Mesendoderm (in vitro differentiated cells): ENCODE results near the gene POLR1A.

ENCODE experiments used
- DNase-seq: peaks from one replicate; pipeline ENCODE4 v3.0.0; 2013
- H2AK5ac ChIP-seq: 2 replicates; pipeline ENCODE4 v1.6.1; 2013; ENCODE audit warnings: low read length, inconsistent platforms
- H2BK120ac ChIP-seq: 2 replicates; pipeline ENCODE4 v1.6.1; 2013; ENCODE audit warnings: low read depth, mild to moderate bottlenecking, low read length, moderate library complexity, mixed read lengths
- H2BK15ac ChIP-seq: replicated peaks from 2 replicates; pipeline ENCODE4 v1.6.1; 2013; ENCODE audit warnings: low read depth, mild to moderate bottlenecking, moderate library complexity
- H2BK5ac ChIP-seq: 2 replicates; pipeline ENCODE4 v1.6.1; 2013; ENCODE audit warnings: low read length, inconsistent platforms
- H3K18ac ChIP-seq: 2 replicates; pipeline ENCODE4 v1.6.1; 2013; ENCODE audit warnings: mild to moderate bottlenecking, low read length, mixed read lengths
- H3K23ac ChIP-seq: one replicate; pipeline ENCODE4 v1.6.1; 2013; ENCODE audit warnings: low read length
- H3K27ac ChIP-seq: 2 replicates; pipeline ENCODE4 v1.5.1; 2013; ENCODE audit warnings: low read depth, mild to moderate bottlenecking, inconsistent platforms, low read length, moderate library complexity
- H3K27me3 ChIP-seq: 2 replicates; pipeline ENCODE4 v1.6.1; 2013; ENCODE audit warnings: low read length, control low read depth, mild to moderate bottlenecking, inconsistent platforms; ENCODE audit not compliant: insufficient read depth, poor library complexity
- H3K36me3 ChIP-seq: 2 replicates; pipeline ENCODE4 v1.6.1; 2013; ENCODE audit warnings: low read length, inconsistent platforms; ENCODE audit not compliant: control insufficient read depth, insufficient read depth
- H3K4ac ChIP-seq: one replicate; pipeline ENCODE4 v1.6.1; 2013; ENCODE audit warnings: low read depth, mild to moderate bottlenecking, low read length, moderate library complexity
- H3K4me1 ChIP-seq: 2 replicates; pipeline ENCODE4 v1.6.1; 2013; ENCODE audit warnings: low read depth, low read length, inconsistent platforms; ENCODE audit not compliant: control insufficient read depth
- H3K4me2 ChIP-seq: 2 replicates; pipeline ENCODE4 v1.6.1; 2013; ENCODE audit warnings: low read length
- H3K4me3 ChIP-seq: 2 replicates; pipeline ENCODE4 v1.5.1; 2013; ENCODE audit warnings: mild to moderate bottlenecking, low read length
- H3K56ac ChIP-seq: one replicate; pipeline ENCODE4 v1.6.1; 2013; ENCODE audit warnings: low read length
- H3K79me1 ChIP-seq: 2 replicates; pipeline ENCODE4 v1.6.1; 2013; ENCODE audit warnings: low read length, inconsistent platforms
- H3K79me2 ChIP-seq: 2 replicates; pipeline ENCODE4 v1.6.1; 2013; ENCODE audit warnings: mild to moderate bottlenecking, low read length; ENCODE audit not compliant: control insufficient read depth, insufficient read depth
- H3K9ac ChIP-seq: 2 replicates; pipeline ENCODE4 v1.6.1; 2013; ENCODE audit warnings: low read length, inconsistent platforms
- H4K5ac ChIP-seq: one replicate; pipeline ENCODE4 v1.6.1; 2013; ENCODE audit warnings: low read length
- H4K8ac ChIP-seq: one replicate; pipeline ENCODE4 v1.6.1; 2013; ENCODE audit warnings: low read depth, mild to moderate bottlenecking, control low read depth, low read length, moderate library complexity
- WGBS: extraction: QIAGEN DNeasy Blood & Tissue Kit; methylation state at CpG from one replicate; pipeline ENCODE4 v1.1.7; 2013; ENCODE audit warnings: low lambda C conversion rate, missing lambda C conversion rate; ENCODE audit not compliant: insufficient coverage; ENCODE audit errors: extremely low coverage; 5-methylcytosine and 5-hydroxymethylcytosine counted together

POLR1A gene

GRCh38 chr2:86135653-86136052 is 30.0 kb upstream of the POLR1A start:
- Histone ChIP-seq H3K9ac (no peak overlapping the region), H3K4me1 (no peaks in the 10 kb centered on the region), H2AK5ac (no peak overlapping the region), H3K36me3 (peaks cover 32% of the 10 kb centered on the region), H3K4ac (no peak overlapping the region), H3K4me3 (no peak overlapping the region), H3K79me1 (no peaks in the 10 kb centered on the region), H3K18ac (no peak overlapping the region), H3K23ac (no peak overlapping the region), H4K5ac (no peak overlapping the region), H4K8ac (no peak overlapping the region), H3K27ac (no peak overlapping the region), H2BK120ac (no peak overlapping the region), H3K4me2 (no peak overlapping the region), H3K56ac (no peak overlapping the region), H3K27me3 (no peaks in the 10 kb centered on the region), H2BK5ac (no peak overlapping the region), H2BK15ac (no peak overlapping the region), H3K79me2 (no peaks in the 10 kb centered on the region)
- no peak for DNase-seq
- WGBS: no CpG with 5 or more reads among the region's 5 CpGs

DNA sequence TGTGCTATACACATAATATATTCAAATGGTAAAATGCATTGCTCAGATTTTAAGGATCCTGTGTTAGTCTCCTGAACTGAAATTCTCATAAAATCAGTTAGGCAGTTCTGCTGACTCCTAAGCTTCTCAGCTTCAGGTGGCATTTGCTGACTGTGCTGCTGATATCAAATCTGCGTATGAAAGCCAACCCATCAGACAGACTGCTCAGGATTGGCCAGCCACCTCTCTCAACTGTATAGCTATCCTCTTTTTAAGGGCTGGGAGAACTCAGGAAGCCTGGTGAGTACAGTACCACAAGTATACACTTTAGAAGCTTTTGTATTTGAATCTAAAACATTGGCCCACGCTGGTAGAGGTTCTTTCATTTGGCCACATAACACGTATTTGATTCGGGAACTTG is 29.0 kb upstream of the POLR1A start:
- Histone ChIP-seq H3K36me3 (peaks cover 32% of the 10 kb centered on the region), H4K8ac (no peak overlapping the region), H4K5ac (no peak overlapping the region), H2BK15ac (no peak overlapping the region), H3K79me1 (no peaks in the 10 kb centered on the region), H3K18ac (no peak overlapping the region), H3K27me3 (no peaks in the 10 kb centered on the region), H2BK120ac (no peak overlapping the region), H3K23ac (no peak overlapping the region), H3K56ac (no peak overlapping the region), H2AK5ac (no peak overlapping the region), H3K9ac (no peak overlapping the region), H3K27ac (no peak overlapping the region), H3K4me1 (no peaks in the 10 kb centered on the region), H3K4me2 (no peak overlapping the region), H3K4ac (no peak overlapping the region), H3K4me3 (no peak overlapping the region), H2BK5ac (no peak overlapping the region), H3K79me2 (no peaks in the 10 kb centered on the region)
- no CpG with 5 or more reads among the region's 4 CpGs for WGBS
- no peak for DNase-seq

DNA sequence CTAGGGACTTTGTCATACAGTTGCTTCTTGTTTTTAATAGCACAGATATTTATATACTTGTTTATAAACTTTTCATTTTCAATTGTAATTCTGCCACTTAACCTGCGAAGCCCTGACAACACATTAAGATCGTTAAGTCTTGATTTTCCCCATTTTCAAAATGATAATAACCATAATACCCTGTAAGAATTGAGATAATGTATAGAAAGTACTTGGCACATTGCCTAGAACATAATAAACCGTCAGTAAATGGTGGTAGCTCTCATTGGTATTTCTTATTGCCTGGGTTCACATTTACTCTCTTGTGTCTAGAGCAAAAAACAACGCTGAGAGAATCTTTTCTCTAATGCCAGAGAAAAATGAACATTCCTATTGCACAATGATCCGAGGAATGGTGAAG is 19.0 kb upstream of the POLR1A start:
- no peak for DNase-seq
- no peak overlapping the region for H3K4ac ChIP-seq
- H2AK5ac ChIP-seq: no peak overlapping the region
- H3K27ac ChIP-seq: no peak overlapping the region
- H2BK15ac ChIP-seq: no peak overlapping the region
- H3K18ac ChIP-seq: no peak overlapping the region
- no peak overlapping the region for H2BK5ac ChIP-seq
- no peak overlapping the region for H4K8ac ChIP-seq
- H3K79me1 ChIP-seq: peaks cover 2% of the 10 kb centered on the region
- H3K9ac ChIP-seq: no peak overlapping the region
- H3K27me3 ChIP-seq: no peaks in the 10 kb centered on the region
- no peak overlapping the region for H3K23ac ChIP-seq
- no peak overlapping the region for H2BK120ac ChIP-seq
- no CpG with 5 or more reads among the region's 5 CpGs for WGBS
- H3K4me3 ChIP-seq: no peak overlapping the region
- H3K56ac ChIP-seq: no peak overlapping the region
- H3K79me2 ChIP-seq: no peaks in the 10 kb centered on the region
- peaks cover 16% of the 10 kb centered on the region for H3K36me3 ChIP-seq
- no peak overlapping the region for H4K5ac ChIP-seq
- no peak overlapping the region for H3K4me2 ChIP-seq
- no peaks in the 10 kb centered on the region for H3K4me1 ChIP-seq

DNA sequence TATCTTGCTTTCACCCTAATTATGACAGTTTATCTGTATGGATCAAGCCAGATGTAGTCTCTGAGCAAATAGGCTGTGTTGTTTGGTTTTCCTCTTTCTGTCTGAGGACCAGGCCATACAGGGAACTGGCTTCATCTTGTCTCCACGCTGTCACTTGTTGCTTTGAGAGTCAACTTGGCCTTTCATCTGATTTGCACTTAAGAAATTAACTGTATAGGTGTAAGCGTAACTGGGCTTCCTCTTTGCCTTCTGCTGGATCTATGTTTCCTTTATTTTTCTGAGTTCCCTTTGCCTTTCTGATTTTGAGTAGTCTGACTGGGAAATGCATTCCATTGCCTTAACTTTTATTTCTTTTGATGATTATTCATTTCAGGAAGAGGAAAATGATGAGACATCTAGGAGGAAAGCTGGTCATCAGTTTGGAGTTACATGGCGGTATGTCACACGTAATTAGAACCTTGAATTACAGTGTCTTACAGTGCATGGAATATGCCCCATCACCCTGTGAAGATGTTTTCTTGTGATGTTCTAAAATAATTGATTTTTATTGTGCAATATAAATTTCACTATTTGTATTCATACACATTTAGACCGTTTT is 17.7 kb upstream of the POLR1A start:
- no peak overlapping the region for H2BK120ac ChIP-seq
- H3K79me2 ChIP-seq: no peaks in the 10 kb centered on the region
- H3K27ac ChIP-seq: no peak overlapping the region
- H3K4ac ChIP-seq: no peak overlapping the region
- no peak overlapping the region for H2AK5ac ChIP-seq
- peaks cover 15% of the 10 kb centered on the region for H3K36me3 ChIP-seq
- H3K79me1 ChIP-seq: peaks cover 2% of the 10 kb centered on the region
- H3K4me2 ChIP-seq: no peak overlapping the region
- no CpG with 5 or more reads among the region's 5 CpGs for WGBS
- H3K23ac ChIP-seq: no peak overlapping the region
- H3K18ac ChIP-seq: no peak overlapping the region
- DNase-seq: no peak
- no peaks in the 10 kb centered on the region for H3K27me3 ChIP-seq
- H3K9ac ChIP-seq: no peak overlapping the region
- H2BK15ac ChIP-seq: no peak overlapping the region
- H4K5ac ChIP-seq: no peak overlapping the region
- no peak overlapping the region for H3K56ac ChIP-seq
- no peak overlapping the region for H2BK5ac ChIP-seq
- H4K8ac ChIP-seq: no peak overlapping the region
- no peak overlapping the region for H3K4me3 ChIP-seq
- no peaks in the 10 kb centered on the region for H3K4me1 ChIP-seq

GRCh38 chr2:86118130-86118529 is 12.4 kb upstream of the POLR1A start:
- no peak overlapping the region for H2AK5ac ChIP-seq
- peaks cover 8% of the 10 kb centered on the region for H3K79me1 ChIP-seq
- no peaks in the 10 kb centered on the region for H3K27me3 ChIP-seq
- H3K79me2 ChIP-seq: peaks cover 7% of the 10 kb centered on the region
- H3K18ac ChIP-seq: no peak overlapping the region
- no peak overlapping the region for H3K4me2 ChIP-seq
- H4K5ac ChIP-seq: no peak overlapping the region
- no peak overlapping the region for H3K4me3 ChIP-seq
- no peak overlapping the region for H4K8ac ChIP-seq
- H2BK5ac ChIP-seq: no peak overlapping the region
- no CpG with 5 or more reads among the region's 2 CpGs for WGBS
- no peak overlapping the region for H3K56ac ChIP-seq
- H3K4me1 ChIP-seq: no peaks in the 10 kb centered on the region
- no peak overlapping the region for H3K9ac ChIP-seq
- no peak overlapping the region for H2BK15ac ChIP-seq
- DNase-seq: no peak
- H3K23ac ChIP-seq: no peak overlapping the region
- H3K27ac ChIP-seq: no peak overlapping the region
- H3K36me3 ChIP-seq: peaks cover 10% of the 10 kb centered on the region
- no peak overlapping the region for H3K4ac ChIP-seq
- no peak overlapping the region for H2BK120ac ChIP-seq

GRCh38 chr2:86107031-86107430 is 1.3 kb upstream of the POLR1A start:
- H3K79me2 ChIP-seq: peaks cover 65% of the 10 kb centered on the region
- H3K79me1 ChIP-seq: peaks cover 17% of the 10 kb centered on the region
- H3K4me2 ChIP-seq: peak overlapping the region; percentile 74
- no peak overlapping the region for H4K8ac ChIP-seq
- no peaks in the 10 kb centered on the region for H3K27me3 ChIP-seq
- H3K4me3 ChIP-seq: peak overlapping the region; percentile 82
- no peak overlapping the region for H3K27ac ChIP-seq
- H3K18ac ChIP-seq: no peak overlapping the region
- H3K4me1 ChIP-seq: no peaks in the 10 kb centered on the region
- no peak overlapping the region for H3K23ac ChIP-seq
- H3K56ac ChIP-seq: peak overlapping the region; percentile 92
- H2BK5ac ChIP-seq: no peak overlapping the region
- H3K9ac ChIP-seq: peak overlapping the region; percentile 88
- DNase-seq: peak; percentile 12
- no CpG with 5 or more reads among the region's 5 CpGs for WGBS
- no peak overlapping the region for H2BK15ac ChIP-seq
- H2BK120ac ChIP-seq: no peak overlapping the region
- H2AK5ac ChIP-seq: no peak overlapping the region
- peaks cover 5% of the 10 kb centered on the region for H3K36me3 ChIP-seq
- H4K5ac ChIP-seq: no peak overlapping the region
- no peak overlapping the region for H3K4ac ChIP-seq
